ENCODE data around the gene SCNN1G.

DNA sequence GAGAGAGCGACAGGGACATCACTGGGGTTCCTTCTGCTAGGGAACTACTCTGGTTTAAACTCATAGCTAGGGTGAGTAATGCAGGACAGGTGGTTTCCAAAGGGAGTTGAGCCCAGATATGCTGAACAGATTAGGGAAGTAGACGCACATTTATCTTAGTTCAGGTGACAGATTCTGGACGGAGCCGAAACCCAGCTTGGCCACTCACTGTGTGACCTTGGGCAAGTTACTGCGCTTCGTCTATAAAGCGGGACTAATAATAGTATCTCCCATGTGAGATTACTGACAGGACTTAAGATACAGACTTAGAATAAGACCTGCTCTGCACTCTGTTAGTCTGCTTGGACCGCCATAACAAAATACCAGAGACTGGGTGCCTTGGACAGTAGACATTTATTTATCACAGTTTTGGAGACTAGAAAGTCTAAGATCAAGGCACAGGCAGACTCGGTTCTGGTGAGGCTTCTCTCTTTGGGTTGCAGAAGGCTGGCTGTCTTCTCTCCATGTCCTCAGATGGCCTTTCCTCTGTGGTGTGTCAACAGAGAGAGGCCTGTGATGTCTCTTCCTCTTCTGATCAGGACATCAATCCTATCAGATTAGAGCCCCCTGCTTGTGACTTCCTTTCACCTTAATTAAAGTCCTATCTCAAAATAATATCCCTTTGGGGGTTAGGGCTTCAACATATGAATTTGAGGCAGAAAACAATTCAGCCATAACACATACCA is 12.1 kb downstream of the SCNN1G start:
- no peak for TF ChIP-seq CEBPB (IDR thresholded peaks at IDR 0.05; ENCODE audit: low read depth, low read length)
- TF ChIP-seq RAD21 (IDR thresholded peaks at IDR 0.05; ENCODE audit: low read length), result no peak
- TF ChIP-seq, protein P1, sequence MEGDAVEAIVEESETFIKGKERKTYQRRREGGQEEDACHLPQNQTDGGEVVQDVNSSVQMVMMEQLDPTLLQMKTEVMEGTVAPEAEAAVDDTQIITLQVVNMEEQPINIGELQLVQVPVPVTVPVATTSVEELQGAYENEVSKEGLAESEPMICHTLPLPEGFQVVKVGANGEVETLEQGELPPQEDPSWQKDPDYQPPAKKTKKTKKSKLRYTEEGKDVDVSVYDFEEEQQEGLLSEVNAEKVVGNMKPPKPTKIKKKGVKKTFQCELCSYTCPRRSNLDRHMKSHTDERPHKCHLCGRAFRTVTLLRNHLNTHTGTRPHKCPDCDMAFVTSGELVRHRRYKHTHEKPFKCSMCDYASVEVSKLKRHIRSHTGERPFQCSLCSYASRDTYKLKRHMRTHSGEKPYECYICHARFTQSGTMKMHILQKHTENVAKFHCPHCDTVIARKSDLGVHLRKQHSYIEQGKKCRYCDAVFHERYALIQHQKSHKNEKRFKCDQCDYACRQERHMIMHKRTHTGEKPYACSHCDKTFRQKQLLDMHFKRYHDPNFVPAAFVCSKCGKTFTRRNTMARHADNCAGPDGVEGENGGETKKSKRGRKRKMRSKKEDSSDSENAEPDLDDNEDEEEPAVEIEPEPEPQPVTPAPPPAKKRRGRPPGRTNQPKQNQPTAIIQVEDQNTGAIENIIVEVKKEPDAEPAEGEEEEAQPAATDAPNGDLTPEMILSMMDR (conservative IDR thresholded peaks at IDR 0.05; ENCODE audit: low read depth, low read length), result no peak
- TF ChIP-seq MXI1 (IDR thresholded peaks at IDR 0.05; ENCODE audit: borderline replicate concordance, low read depth, low read length), result no peak
- TF ChIP-seq ELK1 (IDR thresholded peaks at IDR 0.05; ENCODE audit: borderline replicate concordance, low read depth, low read length), result no peak
- no peak for TF ChIP-seq CHD1 (IDR thresholded peaks at IDR 0.05; ENCODE audit: low read depth, low read length)
- no peak for TF ChIP-seq SMC3 (IDR thresholded peaks at IDR 0.05; ENCODE audit: low read depth, low read length)
- TF ChIP-seq MAFK (IDR thresholded peaks at IDR 0.05; ENCODE audit: low read depth, low read length), result no peak

All from IMR-90 (cell line).